Type B pancreatic cell (in vitro differentiated cells): ENCODE results near the gene SMCO3. TPM values are rescaled to one million over a fixed set of nuclear protein-coding genes. Genes with fewer than 3 reads are reported as not detected.
A peak's percentile ranks its signal among the peaks of the same experiment; 100 is the strongest.

Experiments used
- DNase-seq: peaks from one replicate; pipeline ENCODE4 v3.0.0; 2021; ENCODE audit warnings: mixed read lengths; ENCODE audit not compliant: unreplicated experiment; ENCODE audit errors: extremely low spot score
- H3K27ac Mint-ChIP-seq: 2 replicates; pipeline ENCODE4 v1.8.0; 2021; ENCODE audit warnings: mild to moderate bottlenecking, mixed read lengths
- H3K27me3 Mint-ChIP-seq: 2 replicates; pipeline ENCODE4 v1.8.0; 2021; ENCODE audit warnings: mixed read lengths
- H3K36me3 Mint-ChIP-seq: 2 replicates; pipeline ENCODE4 v1.8.0; 2021; ENCODE audit warnings: mixed read lengths
- H3K4me1 Mint-ChIP-seq: one replicate; pipeline ENCODE4 v1.8.0; 2021; ENCODE audit warnings: mixed read lengths; ENCODE audit not compliant: unreplicated experiment
- H3K4me3 Mint-ChIP-seq: 2 replicates; pipeline ENCODE4 v1.8.0; 2021; ENCODE audit warnings: mild to moderate bottlenecking, mixed read lengths
- H3K9me3 Mint-ChIP-seq: 2 replicates; pipeline ENCODE4 v1.8.0; 2021; ENCODE audit warnings: mixed read lengths
- CTCF ChIP-seq: fragments of 200-600 bp; sonication (generic); conservative IDR thresholded peaks from 2 replicates; pipeline ENCODE4 v1.5.0; 2021; ENCODE audit warnings: antibody characterized with exemption, mild to moderate bottlenecking
- total RNA-seq: library from RNA; stranded (reverse); gene quantifications from 2 replicates; pipeline ENCODE4 v1.2.1, GENCODE V29; 2021; ENCODE audit warnings: low replicate concordance

The SMCO3 gene
- total RNA-seq, 1 donor from 2014 or later = not detected

- peak overlapping the region; percentile 22 for H3K27ac Mint-ChIP-seq
- H3K36me3 Mint-ChIP-seq = peaks cover under 1% of the 10 kb centered on the region
- peaks cover 20% of the 10 kb centered on the region for H3K27me3 Mint-ChIP-seq
- peaks cover 14% of the 10 kb centered on the region for H3K4me1 Mint-ChIP-seq
- peak; percentile 86 for TF ChIP-seq CTCF
- DNase-seq = no peak
- peak overlapping the region; percentile 27 for H3K4me3 Mint-ChIP-seq
- no peaks in the 10 kb centered on the region for H3K9me3 Mint-ChIP-seq
Observed at GRCh38 chr12:14845350-14845750, 31.4 kb upstream of the SMCO3 start.

GRCh38 chr12:14844401-14844800, 30.4 kb upstream of the SMCO3 start:
- Mint-ChIP-seq H3K4me3 (no peak overlapping the region), H3K27me3 (peaks cover 17% of the 10 kb centered on the region), H3K9me3 (peaks cover 7% of the 10 kb centered on the region), H3K4me1 (peaks cover 10% of the 10 kb centered on the region), H3K36me3 (peaks cover 5% of the 10 kb centered on the region), H3K27ac (no peak overlapping the region)
- DNase-seq = no peak
- no peak for TF ChIP-seq CTCF

GRCh38 chr12:14843425-14843887, 29.5 kb upstream of the SMCO3 start, which contains the start of gene ART4:
TSS of gene ART4 (minus strand) at chr12:14843526. CDS start at chr12:14843113, 413 bp downstream.
- Mint-ChIP-seq H3K36me3 (peaks cover 5% of the 10 kb centered on the region), H3K27ac (no peak within 1 kb of the TSS), H3K9me3 (peaks cover 10% of the 10 kb centered on the region), H3K4me3 (no peak within 1 kb of the TSS), H3K27me3 (peaks cover 13% of the 10 kb centered on the region), H3K4me1 (peaks cover 3% of the 10 kb centered on the region)
- no peak for TF ChIP-seq CTCF
- DNase-seq = no peak

GRCh38 chr12:14842315-14842714, 28.3 kb upstream of the SMCO3 start:
- Mint-ChIP-seq H3K9me3 (peaks cover 10% of the 10 kb centered on the region), H3K27ac (no peak overlapping the region), H3K36me3 (peaks cover 5% of the 10 kb centered on the region), H3K4me1 (no peaks in the 10 kb centered on the region), H3K27me3 (peaks cover 5% of the 10 kb centered on the region), H3K4me3 (no peak overlapping the region)
- TF ChIP-seq CTCF = no peak
- no peak for DNase-seq

GRCh38 chr12:14841761-14842160, 27.8 kb upstream of the SMCO3 start:
- no peak for TF ChIP-seq CTCF
- H3K36me3 Mint-ChIP-seq = peaks cover 5% of the 10 kb centered on the region
- H3K9me3 Mint-ChIP-seq = peaks cover 10% of the 10 kb centered on the region
- peaks cover 4% of the 10 kb centered on the region for H3K27me3 Mint-ChIP-seq
- H3K27ac Mint-ChIP-seq = no peak overlapping the region
- H3K4me3 Mint-ChIP-seq = peak overlapping the region; percentile 6
- DNase-seq = no peak
- no peaks in the 10 kb centered on the region for H3K4me1 Mint-ChIP-seq

GRCh38 chr12:14840616-14841015, 26.6 kb upstream of the SMCO3 start:
- peak overlapping the region; percentile 35 for H3K27ac Mint-ChIP-seq
- DNase-seq = no peak
- no peak for TF ChIP-seq CTCF
- peaks cover 4% of the 10 kb centered on the region for H3K27me3 Mint-ChIP-seq
- peaks cover 5% of the 10 kb centered on the region for H3K36me3 Mint-ChIP-seq
- H3K4me3 Mint-ChIP-seq = peak overlapping the region; percentile 8
- H3K4me1 Mint-ChIP-seq = no peaks in the 10 kb centered on the region
- H3K9me3 Mint-ChIP-seq = peaks cover 10% of the 10 kb centered on the region
